Measurements from ENCODE around the gene AS3MT.

DNA sequence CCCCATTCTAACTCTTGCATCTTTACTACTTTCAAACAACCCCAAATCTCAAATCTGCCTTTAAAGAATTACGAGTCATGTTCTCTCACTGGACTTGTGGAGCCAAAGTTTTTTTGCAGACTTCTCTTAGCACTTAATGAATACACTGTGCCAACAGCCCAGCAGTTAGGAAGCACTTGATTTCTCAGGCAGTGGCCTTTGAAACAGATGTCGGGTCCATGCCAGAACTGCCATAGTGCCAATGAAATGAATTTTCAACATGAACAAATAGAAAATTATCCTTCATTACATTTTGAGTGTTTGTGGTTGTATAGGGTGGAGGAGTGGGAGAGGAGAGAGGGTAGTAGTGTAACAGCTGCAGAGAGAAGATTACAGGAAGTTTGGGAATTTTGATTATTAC lies 9.4 kb upstream of the AS3MT start:
- TF ChIP-seq JUNB (IDR thresholded peaks at IDR 0.05) (no peak), KDM1A (IDR thresholded peaks at IDR 0.05; ENCODE audit: low read depth) (no peak), POLR2A (IDR thresholded peaks at IDR 0.05; ENCODE audit: low read length) (no peak), EP300 (IDR thresholded peaks at IDR 0.05) (no peak), FOSL2 (IDR thresholded peaks at IDR 0.05) (no peak), FOSL2 (CRISPR knock-in tag; IDR thresholded peaks at IDR 0.05) (no peak), RAD21 (conservative IDR thresholded peaks at IDR 0.05 in 1 of 2, IDR thresholded peaks at IDR 0.05 in 1 of 2) (no peak), CHD2 (IDR thresholded peaks at IDR 0.05; ENCODE audit: low read length, partially characterized antibody) (no peak), NR3C1 (IDR thresholded peaks at IDR 0.05) (no peak), MAZ (IDR thresholded peaks at IDR 0.05; ENCODE audit: borderline replicate concordance, low read depth, low read length) (no peak), HDAC2 (IDR thresholded peaks at IDR 0.05) (no peak), RFX5 (IDR thresholded peaks at IDR 0.05) (no peak)
- TF ChIP-seq, protein P1, sequence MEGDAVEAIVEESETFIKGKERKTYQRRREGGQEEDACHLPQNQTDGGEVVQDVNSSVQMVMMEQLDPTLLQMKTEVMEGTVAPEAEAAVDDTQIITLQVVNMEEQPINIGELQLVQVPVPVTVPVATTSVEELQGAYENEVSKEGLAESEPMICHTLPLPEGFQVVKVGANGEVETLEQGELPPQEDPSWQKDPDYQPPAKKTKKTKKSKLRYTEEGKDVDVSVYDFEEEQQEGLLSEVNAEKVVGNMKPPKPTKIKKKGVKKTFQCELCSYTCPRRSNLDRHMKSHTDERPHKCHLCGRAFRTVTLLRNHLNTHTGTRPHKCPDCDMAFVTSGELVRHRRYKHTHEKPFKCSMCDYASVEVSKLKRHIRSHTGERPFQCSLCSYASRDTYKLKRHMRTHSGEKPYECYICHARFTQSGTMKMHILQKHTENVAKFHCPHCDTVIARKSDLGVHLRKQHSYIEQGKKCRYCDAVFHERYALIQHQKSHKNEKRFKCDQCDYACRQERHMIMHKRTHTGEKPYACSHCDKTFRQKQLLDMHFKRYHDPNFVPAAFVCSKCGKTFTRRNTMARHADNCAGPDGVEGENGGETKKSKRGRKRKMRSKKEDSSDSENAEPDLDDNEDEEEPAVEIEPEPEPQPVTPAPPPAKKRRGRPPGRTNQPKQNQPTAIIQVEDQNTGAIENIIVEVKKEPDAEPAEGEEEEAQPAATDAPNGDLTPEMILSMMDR (IDR thresholded peaks at IDR 0.05) = no peak
- TF ChIP-seq, protein P2, sequence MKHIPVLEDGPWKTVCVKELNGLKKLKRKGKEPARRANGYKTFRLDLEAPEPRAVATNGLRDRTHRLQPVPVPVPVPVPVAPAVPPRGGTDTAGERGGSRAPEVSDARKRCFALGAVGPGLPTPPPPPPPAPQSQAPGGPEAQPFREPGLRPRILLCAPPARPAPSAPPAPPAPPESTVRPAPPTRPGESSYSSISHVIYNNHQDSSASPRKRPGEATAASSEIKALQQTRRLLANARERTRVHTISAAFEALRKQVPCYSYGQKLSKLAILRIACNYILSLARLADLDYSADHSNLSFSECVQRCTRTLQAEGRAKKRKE (CRISPR knock-in tag; IDR thresholded peaks at IDR 0.05; ENCODE audit: low read depth) = no peak

Data from A549 (cell line).